ENCODE measurements around the gene ABCC6.
"Not testable (repeated sequence)": the region's sequence is repeated elsewhere in the genome, so short reads cannot be mapped to it uniquely, and the experiment has no call there.

The ABCC6 gene

DNA sequence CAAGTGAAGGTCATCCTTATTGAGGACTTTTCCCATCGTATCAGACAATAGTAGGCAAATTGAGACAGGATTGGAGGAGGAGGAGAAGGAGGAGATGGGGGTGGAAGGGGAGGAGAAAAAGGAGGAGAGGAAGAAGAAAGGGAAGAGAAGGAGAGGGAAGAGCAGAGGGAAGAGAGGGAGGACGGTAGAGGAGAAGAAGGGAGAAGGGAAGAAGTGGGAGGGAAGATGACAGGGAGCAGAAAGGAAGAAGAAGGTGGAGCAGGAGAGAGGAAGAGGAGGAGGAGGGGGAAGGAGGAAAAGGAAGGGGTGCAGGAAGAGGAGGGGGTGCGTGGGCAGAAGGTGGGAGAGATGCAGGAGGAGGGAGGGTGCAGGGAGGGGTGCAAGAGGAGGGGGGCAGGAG is 26.0 kb downstream of the ABCC6 start:
- DNase-seq (ENCODE audit: low read depth, low spot score), result no peak
- H3K4me3 ChIP-seq (ENCODE audit: low read length), result no peak overlapping the region

DNA sequence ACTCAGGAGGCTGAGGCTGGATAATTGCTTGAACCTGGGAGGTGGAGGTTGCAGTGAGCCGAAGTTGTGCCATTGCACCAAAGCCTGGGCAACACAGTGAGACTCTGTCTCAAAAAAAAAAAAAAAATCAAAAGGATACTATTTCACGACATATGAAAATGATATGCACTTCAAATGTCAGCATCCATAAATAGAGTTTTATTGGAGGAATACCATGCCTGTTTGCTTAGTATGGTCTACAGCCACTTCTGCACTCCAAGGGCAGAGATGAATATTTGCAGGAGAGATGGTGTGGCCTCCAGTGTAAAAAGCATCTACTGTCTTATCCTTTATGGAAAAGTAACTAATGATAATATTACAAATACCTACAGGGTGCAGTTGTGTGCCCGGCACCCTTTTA is 27.2 kb downstream of the ABCC6 start:
- H3K4me3 ChIP-seq (ENCODE audit: low read length), result no peak overlapping the region
- DNase-seq (ENCODE audit: low read depth, low spot score), result no peak

DNA sequence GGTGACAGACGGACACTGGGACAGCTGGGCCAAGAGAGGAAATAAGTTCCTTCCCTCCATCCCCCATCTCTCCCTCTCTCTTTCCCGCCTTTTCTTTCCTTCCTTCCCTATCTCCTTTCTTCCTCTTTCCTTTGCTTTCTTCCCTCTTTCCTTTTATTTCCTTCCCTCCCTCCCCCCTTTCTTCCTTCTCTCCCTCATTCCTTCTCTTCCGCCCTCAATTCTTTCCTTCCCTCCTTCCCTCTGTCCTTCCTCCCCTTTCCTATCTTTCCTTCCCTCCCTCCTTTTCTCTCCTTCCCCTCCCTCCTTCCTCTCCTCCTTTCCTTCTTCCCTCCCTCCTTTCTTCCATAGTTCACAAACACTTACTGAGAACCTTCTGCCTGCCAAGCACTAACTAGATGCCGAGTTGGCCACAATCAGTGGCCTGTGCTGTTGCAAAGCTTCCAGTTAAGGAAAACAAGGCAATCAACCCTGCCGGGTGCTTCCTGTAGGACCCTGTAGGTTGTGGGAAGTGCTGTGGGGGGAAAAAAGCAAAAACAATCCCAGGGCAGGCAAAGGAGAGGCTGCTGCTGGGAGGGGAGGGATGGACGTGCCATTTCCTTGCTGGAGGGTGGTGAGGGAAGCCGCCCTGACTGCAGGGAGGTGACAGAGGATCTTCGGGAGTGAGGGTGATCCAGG is 31.7 kb downstream of the ABCC6 start:
- no peak overlapping the region for H3K4me3 ChIP-seq (ENCODE audit: low read length)
- DNase-seq (ENCODE audit: low read depth, low spot score), result no peak

DNA sequence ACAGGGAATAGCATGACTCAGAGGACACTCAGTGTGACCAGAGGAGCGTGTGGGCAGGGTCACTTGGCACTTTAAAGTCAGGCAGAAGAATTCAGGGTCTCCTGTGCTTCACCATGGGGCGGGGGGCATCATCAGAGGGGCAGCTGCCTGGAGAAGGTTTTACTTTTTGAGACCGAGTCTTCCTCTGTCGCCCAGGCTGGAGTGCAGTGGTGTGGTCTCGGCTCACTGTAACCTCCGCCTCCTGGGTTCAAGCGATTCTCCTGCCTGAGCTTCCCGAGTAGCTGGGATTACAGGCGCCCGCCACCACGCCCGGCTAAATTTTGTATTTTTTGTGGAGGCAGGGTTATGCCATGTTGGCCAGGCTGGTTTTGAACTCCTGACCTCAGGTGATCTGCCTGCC is 32.3 kb downstream of the ABCC6 start:
- not testable (repeated sequence) for DNase-seq (ENCODE audit: low read depth, low spot score); H3K4me3 ChIP-seq (ENCODE audit: low read length)

DNA sequence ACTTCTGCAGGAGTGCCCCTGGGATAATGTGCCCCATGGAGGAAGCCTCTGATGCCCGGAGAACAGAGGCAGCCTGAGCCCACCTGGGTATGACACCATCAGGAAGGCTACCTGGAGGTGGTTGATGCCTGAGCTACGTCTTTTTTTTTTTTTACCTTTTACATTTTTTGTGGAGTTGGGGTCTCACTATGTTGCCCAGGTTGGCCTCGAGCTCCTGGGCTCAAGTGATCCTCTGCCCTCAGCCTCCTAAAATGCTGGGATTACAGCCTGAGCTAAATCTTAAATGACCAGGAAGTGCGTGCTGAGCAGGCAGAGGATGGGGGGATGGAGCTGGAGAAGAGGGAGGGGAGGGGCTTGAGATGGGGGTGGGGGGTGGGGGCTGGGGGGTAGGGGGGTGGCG is 32.7 kb downstream of the ABCC6 start:
- H3K4me3 ChIP-seq (ENCODE audit: low read length), result no peak overlapping the region
- no peak for DNase-seq (ENCODE audit: low read depth, low spot score)

DNA sequence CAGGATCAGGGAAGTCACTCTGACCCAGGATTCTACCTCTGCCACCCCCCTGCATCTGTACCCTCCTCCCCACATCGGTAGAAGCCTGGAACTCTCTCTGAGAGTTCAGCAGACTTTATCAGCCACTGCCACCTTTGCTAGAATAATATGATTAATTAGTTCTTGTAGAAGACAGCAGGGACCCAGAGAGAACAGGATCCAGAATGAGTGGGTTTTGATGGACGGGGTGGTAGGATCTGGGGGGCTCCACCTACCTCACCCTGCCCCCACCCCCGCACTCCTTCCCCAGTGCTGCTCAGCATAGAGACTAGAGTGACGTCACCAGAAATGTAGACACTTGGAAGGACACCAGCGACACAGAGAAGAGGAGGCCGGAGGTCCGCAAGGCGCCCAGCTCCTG is 33.5 kb downstream of the ABCC6 start:
- no peak overlapping the region for H3K4me3 ChIP-seq (ENCODE audit: low read length)
- DNase-seq (ENCODE audit: low read depth, low spot score), result no peak

DNA sequence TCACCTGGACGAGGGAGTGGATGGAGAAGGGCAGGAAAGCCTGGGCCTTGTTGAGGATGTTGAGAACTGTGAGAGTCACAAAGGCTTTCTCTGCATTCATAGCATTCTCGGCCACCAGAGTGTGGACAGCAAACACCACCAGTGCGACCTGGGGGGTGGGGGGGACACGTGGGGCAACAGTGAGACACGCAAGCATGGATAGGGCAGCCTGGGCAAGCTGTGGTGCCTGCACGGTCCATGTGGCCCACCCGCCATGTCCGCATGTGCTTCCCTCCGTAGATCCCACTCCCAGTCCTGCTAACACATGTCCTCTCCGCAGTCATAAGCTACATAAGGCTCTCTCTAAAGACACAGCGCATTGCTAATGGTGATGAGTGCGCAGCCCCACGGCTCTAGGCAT is 34.5 kb downstream of the ABCC6 start:
- DNase-seq (ENCODE audit: low read depth, low spot score), result no peak
- no peak overlapping the region for H3K4me3 ChIP-seq (ENCODE audit: low read length)

DNA sequence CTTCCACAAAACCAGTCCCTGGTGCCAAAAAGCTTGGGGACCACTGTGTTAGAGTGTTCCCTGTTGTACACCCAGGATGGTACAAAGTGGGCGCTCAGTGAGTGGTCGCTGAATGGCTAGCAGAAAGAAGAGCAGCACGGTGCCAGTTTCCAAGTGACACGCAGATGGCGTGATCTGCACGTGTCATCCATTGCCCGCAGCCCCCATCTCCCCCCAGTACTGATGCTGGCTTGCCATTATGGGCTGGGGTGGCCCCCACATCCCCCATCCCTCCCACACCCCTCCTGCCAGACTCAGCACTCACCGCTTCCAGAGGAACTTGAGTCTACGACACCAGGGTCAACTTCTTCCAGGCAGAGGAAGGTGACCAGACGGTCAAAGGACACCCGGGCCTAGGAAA is 36.5 kb downstream of the ABCC6 start:
- no peak for DNase-seq (ENCODE audit: low read depth, low spot score)
- no peak overlapping the region for H3K4me3 ChIP-seq (ENCODE audit: low read length)

DNA sequence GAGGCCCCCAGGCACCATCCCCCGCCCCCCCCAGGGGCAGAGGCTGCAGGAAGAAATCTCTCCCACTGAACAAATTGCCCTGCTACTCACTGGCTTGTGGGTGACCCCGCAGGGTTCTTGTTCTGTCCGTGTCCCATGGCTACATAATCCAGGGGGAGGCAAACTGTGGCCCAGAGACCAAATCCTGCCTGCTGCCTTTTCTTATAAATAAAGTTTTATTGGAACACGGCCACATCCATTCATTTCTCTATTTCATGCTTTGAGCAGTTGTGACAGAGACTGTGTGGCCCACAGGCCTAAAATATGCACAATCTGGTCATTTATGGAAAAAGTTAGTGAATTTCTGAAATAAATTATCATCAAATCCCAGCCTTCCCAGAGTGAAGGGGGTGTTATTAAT is 38.2 kb downstream of the ABCC6 start:
- no peak for DNase-seq (ENCODE audit: low read depth, low spot score)
- no peak overlapping the region for H3K4me3 ChIP-seq (ENCODE audit: low read length)

DNA sequence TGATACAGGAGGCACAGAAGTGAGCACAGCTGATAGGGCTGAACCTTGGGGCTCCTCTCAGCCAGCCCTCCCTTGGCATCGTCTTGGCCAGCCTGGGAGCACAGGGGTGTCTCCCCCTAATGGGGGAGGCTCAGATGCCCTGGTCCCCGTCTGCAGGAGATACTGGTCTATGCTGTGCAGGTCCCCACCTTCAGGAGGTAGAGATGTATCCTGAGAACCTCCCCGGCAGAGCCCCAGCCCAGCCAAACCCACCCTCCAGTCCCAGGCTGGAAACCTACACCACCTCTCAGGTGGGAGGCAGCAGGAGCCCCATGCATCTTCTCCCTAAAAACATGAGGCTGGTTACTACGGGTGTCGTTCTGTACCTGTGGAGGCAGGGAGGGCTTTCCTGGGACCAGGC is 38.7 kb downstream of the ABCC6 start:
- DNase-seq (ENCODE audit: low read depth, low spot score), result no peak
- no peak overlapping the region for H3K4me3 ChIP-seq (ENCODE audit: low read length)

DNA sequence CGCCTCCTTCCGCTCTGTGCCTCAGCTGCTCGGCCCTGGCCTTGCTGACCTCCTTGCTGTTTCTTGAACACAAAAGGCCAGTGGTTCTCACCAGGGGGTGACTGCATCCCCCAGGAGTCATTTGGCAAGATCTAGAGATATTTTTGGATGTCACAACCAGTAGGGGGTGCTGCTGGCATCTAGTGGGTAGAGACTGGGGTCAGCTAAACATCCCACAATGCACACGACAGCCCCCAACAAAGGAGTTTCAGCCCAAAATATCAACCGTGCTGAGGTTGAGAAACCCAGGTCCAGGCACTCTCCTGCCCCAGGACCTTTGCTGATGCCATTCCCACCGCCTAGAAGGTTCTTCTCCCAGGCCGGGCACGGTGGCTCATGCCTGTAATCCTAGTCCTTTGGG is 39.7 kb downstream of the ABCC6 start:
- DNase-seq (ENCODE audit: low read depth, low spot score), result no peak

DNA sequence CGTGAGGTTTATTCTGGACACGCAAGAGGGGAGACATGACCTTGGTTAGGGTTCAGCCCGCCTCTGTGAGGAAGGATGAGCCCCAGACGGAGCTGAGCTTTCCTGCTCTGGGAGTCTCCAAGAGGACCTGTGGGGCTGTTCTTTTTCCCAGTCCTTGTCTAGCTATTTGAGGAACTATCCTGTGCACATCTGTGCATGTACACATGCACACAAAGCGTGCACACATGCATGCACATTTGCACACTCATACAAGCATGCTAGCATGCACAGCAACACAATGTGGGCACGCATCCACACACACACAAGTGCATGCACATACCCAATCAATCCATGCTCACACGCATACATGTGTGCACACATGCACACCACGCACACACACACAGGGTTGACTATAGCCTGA is 40.4 kb downstream of the ABCC6 start:
- no peak overlapping the region for H3K4me3 ChIP-seq (ENCODE audit: low read length)
- DNase-seq (ENCODE audit: low read depth, low spot score), result no peak

More for the DNA sequence above, 39.7 kb downstream of the ABCC6 start:
- H3K4me3 ChIP-seq (ENCODE audit: low read length), result no peak overlapping the region

DNA sequence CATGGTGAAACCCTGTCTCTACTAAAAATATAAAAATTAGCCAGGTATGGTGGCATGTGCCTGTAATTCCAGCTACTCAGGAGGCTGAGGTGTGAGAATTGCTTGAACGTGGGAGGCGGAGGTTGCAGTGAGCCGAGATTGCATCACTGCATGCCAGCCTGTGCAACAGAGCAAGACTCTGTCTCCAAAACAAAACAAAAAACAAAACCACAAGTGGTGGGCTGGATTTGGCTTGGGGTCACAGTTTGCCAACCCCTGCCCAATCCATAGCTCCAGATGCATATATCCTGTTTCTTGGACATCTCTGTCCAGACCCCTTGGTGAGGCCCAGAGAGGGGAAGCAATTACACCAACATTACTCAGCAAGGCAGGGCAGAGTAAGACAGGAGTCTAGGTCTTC is 41.5 kb downstream of the ABCC6 start:
- not testable (repeated sequence) for H3K4me3 ChIP-seq (ENCODE audit: low read length); DNase-seq (ENCODE audit: low read depth, low spot score)

DNA sequence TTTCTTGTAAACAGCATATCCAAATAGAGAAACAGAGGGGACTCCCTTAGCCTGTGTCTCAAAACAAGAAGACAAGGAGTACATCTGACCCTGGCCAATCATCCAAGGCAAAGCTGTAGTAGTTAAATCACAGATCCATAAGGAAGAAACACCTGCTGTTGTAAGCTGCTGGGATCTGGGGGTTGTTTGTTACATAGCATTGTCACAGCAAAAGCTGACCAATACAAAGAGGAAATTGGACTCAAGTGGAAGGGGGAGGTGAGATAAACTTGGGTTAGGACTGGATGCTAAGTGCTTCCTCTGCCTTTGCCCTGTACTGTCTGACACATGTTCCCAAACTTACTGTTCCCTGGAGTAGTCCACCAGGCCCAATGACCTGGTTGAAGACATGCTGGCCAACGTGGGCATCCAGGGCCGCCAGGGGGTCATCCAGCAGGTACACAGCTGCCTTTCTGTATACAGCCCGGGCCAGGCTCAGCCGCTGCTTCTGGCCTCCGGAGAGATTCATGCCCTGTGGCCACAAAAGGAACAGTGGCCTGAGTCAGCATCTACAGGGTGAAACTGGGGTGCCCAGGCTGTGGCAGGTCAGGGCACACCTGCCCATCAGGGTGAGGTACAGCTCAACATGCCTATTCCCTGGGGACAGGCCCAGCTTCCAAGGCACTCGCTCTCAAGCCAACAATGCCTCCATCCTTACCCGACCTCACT is 44.7 kb downstream of the ABCC6 start:
- no peak overlapping the region for H3K4me3 ChIP-seq (ENCODE audit: low read length)
- DNase-seq (ENCODE audit: low read depth, low spot score), result no peak

DNA sequence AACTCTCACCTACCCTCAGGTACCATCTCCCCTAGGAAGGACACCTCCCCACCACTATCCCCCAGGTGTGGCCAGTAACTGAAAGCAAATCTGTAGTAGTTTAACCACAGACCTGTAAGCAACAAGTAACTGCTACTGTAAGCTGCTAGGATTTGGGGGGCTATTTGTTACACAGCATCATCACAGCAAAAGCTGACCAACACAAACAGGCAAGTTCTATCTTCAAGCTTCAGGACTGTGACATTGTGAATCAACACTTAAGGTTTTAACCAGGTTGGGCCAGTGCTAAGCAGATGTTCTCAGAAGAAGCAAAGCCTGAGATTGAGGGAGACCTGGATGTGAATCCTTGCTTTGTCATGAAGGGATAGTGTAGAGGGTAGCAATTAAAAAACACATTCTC is 47.0 kb downstream of the ABCC6 start:
- no peak for DNase-seq (ENCODE audit: low read depth, low spot score)
- no peak overlapping the region for H3K4me3 ChIP-seq (ENCODE audit: low read length)

DNA sequence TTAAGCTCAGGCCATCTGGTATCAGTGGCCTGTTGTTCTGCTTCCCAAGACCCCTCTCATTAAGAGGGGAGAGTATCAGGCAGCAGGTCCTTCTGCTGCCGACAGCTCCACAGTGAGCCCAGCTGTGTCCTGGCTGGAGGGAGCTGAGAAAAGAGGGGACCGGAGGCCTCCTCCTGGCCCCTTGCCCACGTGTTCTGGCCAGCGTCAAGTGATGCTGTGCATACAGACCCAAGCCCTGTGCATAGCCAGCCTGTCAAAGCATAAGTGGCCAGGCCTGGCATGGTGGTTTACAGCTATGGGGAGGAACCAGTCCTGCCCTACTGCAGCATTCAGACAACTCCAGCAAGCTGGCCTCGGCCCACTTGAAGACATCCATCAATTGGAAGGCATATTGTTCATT is 48.0 kb downstream of the ABCC6 start:
- no peak for DNase-seq (ENCODE audit: low read depth, low spot score)
- H3K4me3 ChIP-seq (ENCODE audit: low read length), result no peak overlapping the region

DNA sequence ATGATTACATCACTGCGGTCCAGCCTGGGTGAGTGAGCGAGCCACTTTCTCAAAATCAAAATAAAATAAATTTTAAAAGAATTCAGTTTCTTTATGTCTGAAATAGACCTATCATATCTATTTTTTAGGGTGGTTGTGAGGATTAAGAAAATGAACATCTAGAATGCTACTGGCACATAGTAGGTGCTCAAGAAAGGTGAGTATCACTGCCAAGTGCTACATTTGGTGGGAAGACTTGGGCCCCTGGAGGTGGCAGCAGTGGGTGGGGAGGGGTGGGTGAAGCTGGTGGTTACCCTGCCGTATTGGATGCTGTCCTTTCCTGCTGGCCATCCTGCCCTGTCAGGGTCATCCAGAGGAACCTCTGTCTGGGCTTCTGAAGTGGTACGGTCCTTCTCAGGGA is 50.3 kb downstream of the ABCC6 start:
- DNase-seq (ENCODE audit: low read depth, low spot score), result no peak
- no peak overlapping the region for H3K4me3 ChIP-seq (ENCODE audit: low read length)

DNA sequence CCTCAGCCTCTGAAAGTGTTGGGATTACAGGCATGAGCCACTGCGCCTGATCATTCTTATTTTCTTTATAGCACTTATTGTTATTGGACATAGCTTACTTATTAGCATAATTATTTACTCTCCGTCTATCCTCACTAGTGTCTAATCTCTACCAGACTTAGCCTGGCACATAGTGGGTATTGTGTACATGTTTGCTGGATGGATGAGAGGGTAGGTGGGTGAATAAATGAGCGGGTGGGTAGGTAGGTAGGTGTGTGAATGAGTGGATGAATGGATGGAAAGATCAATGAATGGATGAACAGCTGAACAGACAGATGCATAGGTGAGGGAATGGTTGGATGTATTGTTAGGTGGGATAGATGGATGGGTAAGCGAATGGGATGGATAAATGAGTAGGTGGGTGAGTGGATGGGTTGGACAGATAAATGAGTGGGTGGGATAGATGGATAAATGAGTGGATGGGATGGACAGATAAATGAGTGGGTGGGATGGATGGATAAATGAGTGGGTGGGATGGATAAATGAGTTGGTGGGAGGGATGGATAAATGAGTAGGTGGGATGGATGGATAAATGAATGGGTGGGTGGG is 51.9 kb downstream of the ABCC6 start:
- no peak overlapping the region for H3K4me3 ChIP-seq (ENCODE audit: low read length)
- DNase-seq (ENCODE audit: low read depth, low spot score), result no peak

DNA sequence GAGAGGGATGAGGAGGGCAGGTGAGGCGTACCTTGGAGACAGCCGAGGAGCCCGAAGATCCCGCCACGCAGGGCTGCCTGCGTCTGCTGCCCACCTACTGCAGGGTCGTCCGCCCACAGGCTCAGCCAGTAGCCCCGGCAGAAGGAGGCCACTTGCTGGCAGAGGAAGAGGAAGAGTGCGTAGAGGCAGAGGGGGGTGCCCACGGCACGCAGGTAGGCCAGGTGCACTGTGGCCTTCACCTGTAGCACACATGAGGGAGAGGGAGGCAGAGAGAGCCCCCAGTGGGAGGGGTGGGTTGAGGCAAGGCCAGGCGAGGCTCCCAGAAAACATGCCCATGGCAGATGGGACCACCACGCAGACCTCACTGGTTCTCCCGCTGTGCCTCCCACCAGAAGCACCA is 53.7 kb downstream of the ABCC6 start:
- no peak overlapping the region for H3K4me3 ChIP-seq (ENCODE audit: low read length)

DNA sequence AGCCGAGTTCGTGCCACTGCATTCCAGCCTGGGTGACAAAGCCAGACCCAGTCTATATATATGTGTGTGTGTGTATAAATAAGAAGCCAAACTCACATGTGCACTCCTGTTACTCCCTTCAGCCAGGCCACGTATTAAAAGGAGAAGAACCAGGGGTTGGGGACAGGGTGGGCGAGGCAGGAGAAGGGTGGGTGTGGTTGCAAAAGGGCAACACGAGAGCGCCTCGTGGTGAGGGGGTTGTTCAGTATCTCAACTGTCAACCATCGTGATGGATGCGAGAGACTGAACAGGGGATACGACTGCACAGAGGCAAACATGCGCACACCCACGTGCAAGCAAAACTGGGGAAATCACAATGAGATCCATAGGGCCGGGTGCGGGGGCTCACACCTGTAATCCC is 54.9 kb downstream of the ABCC6 start:
- no peak for DNase-seq (ENCODE audit: low read depth, low spot score)
- no peak overlapping the region for H3K4me3 ChIP-seq (ENCODE audit: low read length)

More for the DNA sequence above, 53.7 kb downstream of the ABCC6 start:
- DNase-seq (ENCODE audit: low read depth, low spot score), result no peak

DNA sequence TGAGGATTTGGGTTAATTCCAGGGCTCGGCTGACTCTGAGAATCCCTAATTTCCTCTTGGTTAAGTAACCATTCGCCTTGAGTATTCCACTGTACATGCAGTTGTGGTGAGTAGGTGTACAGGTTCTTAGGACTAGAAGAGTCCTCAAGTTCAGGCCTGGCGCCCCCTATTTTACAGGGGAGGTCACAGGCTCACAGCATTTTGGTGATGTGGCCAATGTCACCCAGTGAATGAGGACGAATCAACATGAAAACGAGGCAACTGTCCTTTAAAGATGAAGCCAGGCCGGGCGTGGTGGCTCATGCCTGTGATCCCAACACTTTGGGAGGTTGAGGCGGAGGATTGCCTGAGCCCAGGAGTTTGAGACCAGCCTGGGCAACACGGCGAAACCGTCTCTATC is 55.4 kb downstream of the ABCC6 start:
- H3K4me3 ChIP-seq (ENCODE audit: low read length), result no peak overlapping the region
- no peak for DNase-seq (ENCODE audit: low read depth, low spot score)
